HepG2 (cell line): ENCODE data around the gene GDAP1L1. TPM values are rescaled to one million over a fixed set of nuclear protein-coding genes. Genes with fewer than 3 reads are reported as not detected.

Experiments used
- ARID2 ChIP-seq: sonication (generic); formaldehyde crosslinking; IDR thresholded peaks from 2 replicates; pipeline ENCODE4 v1.8.1; 2022; ENCODE audit warnings: mild to moderate bottlenecking, missing genetic modification reagents, borderline replicate concordance
- ATAD3A ChIP-seq: sonication (generic); formaldehyde crosslinking; IDR thresholded peaks from 2 replicates; pipeline ENCODE4 v1.4.0; 2020; ENCODE audit warnings: missing genetic modification reagents
- CCDC6 ChIP-seq: sonication (generic); formaldehyde crosslinking; IDR thresholded peaks from 2 replicates; pipeline ENCODE4 v1.8.1; 2022; ENCODE audit warnings: mild to moderate bottlenecking, missing genetic modification reagents, moderate library complexity
- CENPT ChIP-seq: sonication (generic); formaldehyde crosslinking; IDR thresholded peaks from 2 replicates; pipeline ENCODE4 v1.8.0; 2022; ENCODE audit warnings: low read depth, mild to moderate bottlenecking, moderate library complexity, missing genetic modification reagents
- EZH2 ChIP-seq: conservative IDR thresholded peaks from 2 replicates; pipeline ENCODE4 v1.6.1; 2012; ENCODE audit warnings: mild to moderate bottlenecking, low read depth, low read length, moderate library complexity
- IKZF1 ChIP-seq: fragments of 450-650 bp; IDR thresholded peaks from 2 replicates; pipeline ENCODE4 v1.7.1; 2016
- KLF16 ChIP-seq, 2 experiments: sonication (generic) in 1 of 2; formaldehyde crosslinking in 1 of 2; IDR thresholded peaks; 2 replicates each; pipeline versions ENCODE4 v1.6.1 to v1.8.0; 2016 to 2023; ENCODE audit warnings: missing genetic modification reagents in 2 of 2, missing compliant biosample characterization in 1 of 2
- MED1 ChIP-seq: sonication (generic); formaldehyde crosslinking; IDR thresholded peaks from 2 replicates; pipeline ENCODE4 v1.4.0; 2020; ENCODE audit warnings: missing genetic modification reagents
- MEIS1 ChIP-seq: sonication (generic); formaldehyde crosslinking; IDR thresholded peaks from 2 replicates; pipeline ENCODE4 v1.9.0; 2021; ENCODE audit warnings: mild to moderate bottlenecking, missing genetic modification reagents, moderate library complexity, borderline replicate concordance
- NFE2 ChIP-seq: sonication (generic); formaldehyde crosslinking; IDR thresholded peaks from 2 replicates; pipeline ENCODE4 v1.4.0; 2020; ENCODE audit warnings: missing genetic modification reagents
- NKX3-1 ChIP-seq: sonication (generic); formaldehyde crosslinking; IDR thresholded peaks from 2 replicates; pipeline ENCODE4 v1.5.0; 2020; ENCODE audit warnings: missing genetic modification reagents
- PHF8 ChIP-seq: sonication (generic); formaldehyde crosslinking; IDR thresholded peaks from 2 replicates; pipeline ENCODE4 v1.5.0; 2020; ENCODE audit warnings: missing genetic modification reagents
- RBFOX2 ChIP-seq: fragments of 200-400 bp; formaldehyde crosslinking; IDR thresholded peaks from 2 replicates; pipeline ENCODE4 v1.6.1; 2017; ENCODE audit warnings: low read depth, mild to moderate bottlenecking, low read length
- RFX3 ChIP-seq: IDR thresholded peaks from 2 replicates; pipeline ENCODE4 v1.6.1; 2016; ENCODE audit warnings: missing biosample characterization, missing genetic modification reagents
- SNRNP70 ChIP-seq: fragments of 200-400 bp; formaldehyde crosslinking; IDR thresholded peaks from 2 replicates; pipeline ENCODE4 v1.6.1; 2017; ENCODE audit warnings: mild to moderate bottlenecking, low read depth, low read length, moderate library complexity
- SPEN ChIP-seq: sonication (generic); formaldehyde crosslinking; IDR thresholded peaks from 2 replicates; pipeline ENCODE4 v1.5.1; 2020; ENCODE audit warnings: low read depth, mild to moderate bottlenecking, missing genetic modification reagents
- XBP1 ChIP-seq: sonication (generic); formaldehyde crosslinking; IDR thresholded peaks from 2 replicates; pipeline ENCODE4 v1.5.0; 2020; ENCODE audit warnings: missing genetic modification reagents
- ZFP62 ChIP-seq: sonication (generic); formaldehyde crosslinking; IDR thresholded peaks from 2 replicates; pipeline ENCODE4 v1.4.0; 2020; ENCODE audit warnings: missing genetic modification reagents
- ZNF569 ChIP-seq: sonication (generic); formaldehyde crosslinking; IDR thresholded peaks from 2 replicates; pipeline ENCODE4 v1.5.0; 2020; ENCODE audit warnings: mild to moderate bottlenecking, missing genetic modification reagents, moderate library complexity, borderline replicate concordance
- ZNF672 ChIP-seq: sonication (generic); formaldehyde crosslinking; IDR thresholded peaks from 2 replicates; pipeline ENCODE4 v1.8.1; 2022; ENCODE audit warnings: missing genetic modification reagents
- ZNF678 ChIP-seq: sonication (generic); formaldehyde crosslinking; IDR thresholded peaks from 2 replicates; pipeline ENCODE4 v1.4.0; 2020; ENCODE audit warnings: mild to moderate bottlenecking, missing genetic modification reagents
- ZNF713 ChIP-seq: sonication (generic); formaldehyde crosslinking; IDR thresholded peaks from 2 replicates; pipeline ENCODE4 v1.4.0; 2020; ENCODE audit warnings: mild to moderate bottlenecking, missing genetic modification reagents
- ZNF879 ChIP-seq: sonication (generic); formaldehyde crosslinking; IDR thresholded peaks from 2 replicates; pipeline ENCODE4 v1.8.1; 2023; ENCODE audit warnings: missing genetic modification reagents
- ZNF891 ChIP-seq: sonication (generic); formaldehyde crosslinking; IDR thresholded peaks from 2 replicates; pipeline ENCODE4 v1.5.0; 2020; ENCODE audit warnings: mild to moderate bottlenecking, missing genetic modification reagents
- polyA plus RNA-seq, 8 experiments: library from polyadenylated mRNA; depleted of rRNA in 3 of 8; stranded (reverse) in 7 of 8; unstranded in 1 of 8; fragments of >200 nt; fragmentation: Illumina TruSeq in 4 of 8; extraction: Trizol in 4 of 8; gene quantifications; 2 replicates each; pipeline versions ENCODE4 v1.2.1 to v1.2.3, GENCODE V29; 2011 to 2016; ENCODE audit warnings: low read depth in 4 of 8, missing spikeins in 1 of 8, mixed read lengths in 1 of 8; ENCODE audit not compliant: insufficient read depth in 1 of 8
- total RNA-seq, 5 experiments: library from RNA; depleted of rRNA; stranded (reverse); fragments of >200 nt; fragmentation: Illumina TruSeq; extraction: Trizol; gene quantifications; 2 replicates each; pipeline ENCODE4 v1.2.3, GENCODE V29; 2016; ENCODE audit warnings: low read depth in 1 of 5
- TF ChIP-seq, protein P1 (sequence below), 2 experiments: sonication (generic) in 1 of 2; formaldehyde crosslinking in 1 of 2; IDR thresholded peaks; 2 replicates each; pipeline versions ENCODE4 v1.4.0 to v1.6.1; 2018 to 2020; ENCODE audit warnings: missing genetic modification reagents in 2 of 2, borderline replicate concordance in 1 of 2, low read depth in 1 of 2, mild to moderate bottlenecking in 1 of 2, missing biosample characterization in 1 of 2
- TF ChIP-seq, protein P2 (sequence below): sonication (generic); formaldehyde crosslinking; IDR thresholded peaks from 2 replicates; pipeline ENCODE4 v1.9.0; 2022; ENCODE audit warnings: low read depth, missing genetic modification reagents

Gene GDAP1L1
- total and polyA plus RNA-seq, 2 of the 13 experiments (the other 11 are each of a cell fraction or from before 2014, with no cell fraction given), result 0.04 TPM; not detected in 1

DNA sequence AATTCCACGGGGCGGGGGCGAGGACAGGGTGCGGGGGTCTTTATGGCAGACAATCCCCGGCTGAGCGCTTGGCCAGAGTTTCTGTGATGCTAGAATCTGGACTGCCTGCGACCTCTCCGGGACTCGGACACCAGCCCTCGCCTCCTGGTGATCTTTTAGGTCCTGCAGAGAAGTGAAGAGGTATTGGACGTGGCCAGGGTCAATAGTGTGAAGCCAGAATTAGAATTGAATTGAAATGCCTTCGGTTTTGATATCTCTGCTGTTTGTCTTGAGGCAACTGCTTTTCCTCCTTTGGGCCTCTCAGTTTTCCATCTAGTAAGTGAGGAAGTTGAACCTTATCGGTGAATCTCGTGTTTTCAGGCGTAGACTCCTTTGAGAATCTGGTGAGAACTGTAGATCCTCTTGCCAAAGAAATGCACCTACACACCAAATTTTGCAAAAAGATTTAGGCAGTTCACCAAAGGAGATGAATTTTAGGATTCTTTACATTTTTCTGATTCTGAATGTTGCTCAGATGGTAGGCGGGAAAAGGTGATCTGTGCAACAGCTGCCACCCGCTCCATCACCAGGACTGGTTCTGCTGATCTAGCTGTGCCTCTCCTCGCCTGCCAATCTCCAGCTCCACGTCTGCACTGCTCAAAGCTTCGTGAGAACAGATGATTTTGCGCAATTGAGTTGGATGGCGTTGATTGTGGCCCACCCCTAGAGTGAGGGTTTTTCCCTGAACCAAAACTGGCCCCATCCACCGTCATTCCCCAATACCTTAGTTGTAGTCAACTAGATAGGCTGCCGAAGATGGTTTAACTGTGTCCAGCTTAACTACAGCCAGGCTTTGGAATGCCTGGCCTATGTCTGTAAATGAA lies 35.7 kb upstream of the GDAP1L1 start (continued):
- TF ChIP-seq, protein P1, sequence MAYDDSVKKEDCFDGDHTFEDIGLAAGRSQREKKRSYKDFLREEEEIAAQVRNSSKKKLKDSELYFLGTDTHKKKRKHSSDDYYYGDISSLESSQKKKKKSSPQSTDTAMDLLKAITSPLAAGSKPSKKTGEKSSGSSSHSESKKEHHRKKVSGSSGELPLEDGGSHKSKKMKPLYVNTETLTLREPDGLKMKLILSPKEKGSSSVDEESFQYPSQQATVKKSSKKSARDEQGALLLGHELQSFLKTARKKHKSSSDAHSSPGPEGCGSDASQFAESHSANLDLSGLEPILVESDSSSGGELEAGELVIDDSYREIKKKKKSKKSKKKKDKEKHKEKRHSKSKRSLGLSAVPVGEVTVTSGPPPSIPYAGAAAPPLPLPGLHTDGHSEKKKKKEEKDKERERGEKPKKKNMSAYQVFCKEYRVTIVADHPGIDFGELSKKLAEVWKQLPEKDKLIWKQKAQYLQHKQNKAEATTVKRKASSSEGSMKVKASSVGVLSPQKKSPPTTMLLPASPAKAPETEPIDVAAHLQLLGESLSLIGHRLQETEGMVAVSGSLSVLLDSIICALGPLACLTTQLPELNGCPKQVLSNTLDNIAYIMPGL (CRISPR knock-in tag; IDR thresholded peaks at IDR 0.05; ENCODE audit: borderline replicate concordance in 1 of 2, low read depth in 1 of 2), result 0 out of 4 replicates have a peak, but pooled peaks have one; percentile 5 to 50
- TF ChIP-seq ZFP62 (CRISPR knock-in tag), result no peak
- no peak for TF ChIP-seq ZNF891 (CRISPR knock-in tag)
- TF ChIP-seq SNRNP70, result no peak
- TF ChIP-seq CENPT, result no peak
- no peak for TF ChIP-seq ATAD3A (CRISPR knock-in tag)
- 0 out of 2 replicates have a peak, but pooled peaks have one; percentile 31 for TF ChIP-seq ZNF879 (CRISPR knock-in tag)
- peak; percentile 80; the same call in 1 of the 2 replicates for TF ChIP-seq ARID2
- TF ChIP-seq CCDC6 (CRISPR knock-in tag), result no peak
- no peak for TF ChIP-seq MEIS1 (CRISPR knock-in tag)
- TF ChIP-seq ZNF713 (CRISPR knock-in tag), result no peak
- TF ChIP-seq ZNF672 (CRISPR knock-in tag), result no peak
- TF ChIP-seq RBFOX2, result no peak
- TF ChIP-seq XBP1, result no peak
- TF ChIP-seq SPEN, result no peak
- TF ChIP-seq MED1 (CRISPR knock-in tag), result no peak
- TF ChIP-seq KLF16 (CRISPR knock-in tag; IDR thresholded peaks at IDR 0.05), result no peak
- TF ChIP-seq NKX3-1 (CRISPR knock-in tag), result no peak
- no peak; the same call in 1 of the 2 replicates for TF ChIP-seq ZNF569
- TF ChIP-seq IKZF1, result no peak
- no peak for TF ChIP-seq PHF8 (CRISPR knock-in tag)
- no peak for TF ChIP-seq EZH2
- no peak for TF ChIP-seq RFX3 (CRISPR knock-in tag)
- TF ChIP-seq, protein P2, sequence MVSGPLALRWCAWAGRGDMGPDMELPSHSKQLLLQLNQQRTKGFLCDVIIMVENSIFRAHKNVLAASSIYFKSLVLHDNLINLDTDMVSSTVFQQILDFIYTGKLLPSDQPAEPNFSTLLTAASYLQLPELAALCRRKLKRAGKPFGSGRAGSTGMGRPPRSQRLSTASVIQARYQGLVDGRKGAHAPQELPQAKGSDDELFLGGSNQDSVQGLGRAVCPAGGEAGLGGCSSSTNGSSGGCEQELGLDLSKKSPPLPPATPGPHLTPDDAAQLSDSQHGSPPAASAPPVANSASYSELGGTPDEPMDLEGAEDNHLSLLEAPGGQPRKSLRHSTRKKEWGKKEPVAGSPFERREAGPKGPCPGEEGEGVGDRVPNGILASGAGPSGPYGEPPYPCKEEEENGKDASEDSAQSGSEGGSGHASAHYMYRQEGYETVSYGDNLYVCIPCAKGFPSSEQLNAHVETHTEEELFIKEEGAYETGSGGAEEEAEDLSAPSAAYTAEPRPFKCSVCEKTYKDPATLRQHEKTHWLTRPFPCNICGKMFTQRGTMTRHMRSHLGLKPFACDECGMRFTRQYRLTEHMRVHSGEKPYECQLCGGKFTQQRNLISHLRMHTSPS, result no peak
- TF ChIP-seq NFE2 (CRISPR knock-in tag), result no peak
- no peak for TF ChIP-seq ZNF678 (CRISPR knock-in tag)
